SK-N-SH (cell line): ENCODE data around the gene TRIM5. TPM values are rescaled to one million over a fixed set of nuclear protein-coding genes. Genes with fewer than 3 reads are reported as not detected.

Source experiments
- CTCF ChIA-PET: fragments of 300-600, 350-600 bp; formaldehyde crosslinking; extraction: SDS; loops from one replicate; lab custom pipeline; 2021; lab: Yijun Ruan, JAX
- POLR2A ChIA-PET: fragments of 350-600 bp; sonication (Branson Sonifier 250); formaldehyde crosslinking; extraction: SDS; loops from one replicate; lab custom pipeline; 2020; ENCODE audit warnings: antibody characterized with exemption, inconsistent platforms; lab: Yijun Ruan, JAX
- DNase-seq: peaks from one replicate; pipeline ENCODE4 v3.0.0; 2012
- H2AFZ ChIP-seq: fragments of 200-600 bp; sonication (generic); 2 replicates; pipeline ENCODE4 v1.8.1; 2016; ENCODE audit warnings: antibody characterized with exemption, mild to moderate bottlenecking, low read depth
- H3F3A ChIP-seq: fragments of 200-600 bp; sonication (generic); replicated peaks from 2 replicates; pipeline ENCODE3; 2016; ENCODE audit warnings: antibody characterized with exemption, mild to moderate bottlenecking; ENCODE audit not compliant: insufficient read depth
- H3K27ac ChIP-seq, 2 experiments: fragments of 200-500 bp in 1 of 2; fragments of 200-600 bp in 1 of 2; sonication (Bioruptor generic) in 1 of 2; sonication (generic), shearing (Covaris generic) in 1 of 2; 2 replicates each; pipeline versions ENCODE4 v1.5.1 to v1.6.1; 2014 to 2016; ENCODE audit warnings: low read depth in 2 of 2, inconsistent platforms in 1 of 2, low read length in 1 of 2, mild to moderate bottlenecking in 1 of 2, mixed read lengths in 1 of 2
- H3K27me3 ChIP-seq: fragments of 200-600 bp; sonication (generic), shearing (Covaris generic); 2 replicates; pipeline ENCODE4 v1.6.1; 2016; ENCODE audit warnings: mixed run types; ENCODE audit not compliant: insufficient read depth
- H3K36me3 ChIP-seq, 2 experiments: fragments of 200-500 bp in 1 of 2; fragments of 200-600 bp in 1 of 2; sonication (Bioruptor generic) in 1 of 2; sonication (generic) in 1 of 2; replicated peaks in 1 of 2; 2 replicates each; pipeline versions ENCODE3 to v1.5.1; 2014 to 2016; ENCODE audit warnings: low read length in 1 of 2, mild to moderate bottlenecking in 1 of 2; ENCODE audit not compliant: insufficient read depth in 2 of 2, control insufficient read depth in 1 of 2
- H3K4me1 ChIP-seq, 2 experiments: fragments of 200-500 bp in 1 of 2; fragments of 200-600 bp in 1 of 2; sonication (Bioruptor generic) in 1 of 2; sonication (generic), shearing (Covaris generic) in 1 of 2; 2 replicates each; pipeline versions ENCODE4 v1.5.1 to v1.6.1; 2014 to 2016; ENCODE audit warnings: low read depth in 1 of 2, low read length in 1 of 2, mixed run types in 1 of 2; ENCODE audit not compliant: insufficient read depth in 2 of 2, control insufficient read depth in 1 of 2
- H3K4me2 ChIP-seq: fragments of 200-600 bp; sonication (generic), shearing (Covaris generic); 2 replicates; pipeline ENCODE4 v1.6.1; 2017; ENCODE audit warnings: mixed run types
- H3K4me3 ChIP-seq, 2 experiments: fragments of 200-500 bp in 1 of 2; fragments of 200-600 bp in 1 of 2; sonication (Bioruptor generic) in 1 of 2; sonication (generic), shearing (Covaris generic) in 1 of 2; 2 replicates each; pipeline versions ENCODE4 v1.5.1 to v1.8.1; 2014 to 2016; ENCODE audit warnings: low read depth in 2 of 2, inconsistent platforms in 1 of 2, low read length in 1 of 2, mild to moderate bottlenecking in 1 of 2, mixed read lengths in 1 of 2, moderate library complexity in 1 of 2
- H3K79me2 ChIP-seq: fragments of 200-600 bp; sonication (generic); 2 replicates; pipeline ENCODE4 v1.8.1; 2017; ENCODE audit warnings: mild to moderate bottlenecking; ENCODE audit not compliant: insufficient read depth
- H3K9ac ChIP-seq: fragments of 200-600 bp; sonication (generic); 2 replicates; pipeline ENCODE4 v1.6.1; 2017; ENCODE audit warnings: mixed run types
- H3K9me2 ChIP-seq: fragments of 200-600 bp; sonication (generic); 2 replicates; pipeline ENCODE4 v1.6.1; 2017; ENCODE audit warnings: mixed run types
- H3K9me3 ChIP-seq: fragments of 200-600 bp; sonication (generic); 2 replicates; pipeline ENCODE4 v1.6.1; 2017; ENCODE audit warnings: mixed run types, mild to moderate bottlenecking, moderate library complexity
- H4K20me1 ChIP-seq: fragments of 200-600 bp; sonication (generic); 2 replicates; pipeline ENCODE4 v1.6.1; 2017; ENCODE audit warnings: mild to moderate bottlenecking, mixed run types; ENCODE audit not compliant: insufficient read depth
- CHD2 ChIP-seq: fragments of 150-350 bp; IDR thresholded peaks from 2 replicates; pipeline ENCODE4 v1.6.1; 2018; ENCODE audit warnings: low read length; ENCODE audit not compliant: partially characterized antibody
- CTCF ChIP-seq: fragments of 200-600 bp; sonication (generic); IDR thresholded peaks from 2 replicates; pipeline ENCODE4 v1.6.1; 2017; ENCODE audit warnings: antibody characterized with exemption, mild to moderate bottlenecking, moderate library complexity
- ELF1 ChIP-seq: IDR thresholded peaks from 2 replicates; pipeline ENCODE4 v1.4.0; 2012
- FOSL2 ChIP-seq: IDR thresholded peaks from 2 replicates; pipeline ENCODE4 v1.4.0; 2012; ENCODE audit warnings: low read depth, mild to moderate bottlenecking, moderate library complexity, borderline replicate concordance
- GABPA ChIP-seq: IDR thresholded peaks from 2 replicates; pipeline ENCODE4 v1.4.0; 2012; ENCODE audit warnings: low read depth, mild to moderate bottlenecking
- GATA2 ChIP-seq: sonication (generic); formaldehyde crosslinking; IDR thresholded peaks from 2 replicates; pipeline ENCODE4 v1.5.0; 2020; ENCODE audit warnings: mild to moderate bottlenecking, missing genetic modification reagents
- MEF2A ChIP-seq: IDR thresholded peaks from 2 replicates; pipeline ENCODE4 v1.4.0; 2012; ENCODE audit warnings: low read depth, borderline replicate concordance
- MXI1 ChIP-seq: IDR thresholded peaks from 2 replicates; pipeline ENCODE4 v1.6.1; 2012; ENCODE audit warnings: mild to moderate bottlenecking, low read depth, low read length, improper control_type of control experiment
- NFIC ChIP-seq: IDR thresholded peaks from 2 replicates; pipeline ENCODE4 v1.4.0; 2012; ENCODE audit warnings: borderline replicate concordance
- POLR2AphosphoS5 ChIP-seq: IDR thresholded peaks from 2 replicates; pipeline ENCODE4 v1.6.1; 2012; ENCODE audit warnings: low read depth, low read length
- RCOR1 ChIP-seq: fragments of 150-350 bp; IDR thresholded peaks from 2 replicates; pipeline ENCODE4 v1.6.1; 2017; ENCODE audit warnings: antibody characterized with exemption, low read length
- TAF1 ChIP-seq: IDR thresholded peaks from 2 replicates; pipeline ENCODE4 v1.6.1; 2012; ENCODE audit warnings: low read depth, mild to moderate bottlenecking, low read length, moderate library complexity, borderline replicate concordance
- TCF12 ChIP-seq: IDR thresholded peaks from 2 replicates; pipeline ENCODE4 v1.4.0; 2012
- ZBTB33 ChIP-seq: IDR thresholded peaks from 2 replicates; pipeline ENCODE4 v1.4.0; 2012; ENCODE audit warnings: low read depth, borderline replicate concordance
- WGBS: methylation state at CpG from one replicate; pipeline ENCODE4 v1.1.6; 2017; ENCODE audit warnings: low lambda C conversion rate; 5-methylcytosine and 5-hydroxymethylcytosine counted together
- polyA plus RNA-seq, 3 experiments: library from polyadenylated mRNA; depleted of rRNA; stranded (reverse); fragments of >200 nt; gene quantifications; 2 replicates each; pipeline ENCODE4 v1.2.3, GENCODE V29; 2012

Gene TRIM5
- polyA plus RNA-seq, 1 of the 3 experiments (the other 2 are of a cell fraction): 22.9 TPM

GRCh38 chr11:5726351-5726750, 41.5 kb upstream of the TRIM5 start:
- DNase-seq: no peak
- no peaks in the 10 kb centered on the region for H3F3A ChIP-seq
- POLR2A ChIA-PET: no interaction called here
- no peaks in the 10 kb centered on the region for H3K9me2 ChIP-seq
- no peak overlapping the region for H3K27ac ChIP-seq
- no peak overlapping the region for H3K4me3 ChIP-seq
- no peaks in the 10 kb centered on the region for H3K4me1 ChIP-seq
- WGBS: 0% methylated on average over 1 of the region's 1 CpG
- H3K79me2 ChIP-seq: no peaks in the 10 kb centered on the region
- no peaks in the 10 kb centered on the region for H3K36me3 ChIP-seq
- no peaks in the 10 kb centered on the region for H3K9me3 ChIP-seq
- H2AFZ ChIP-seq: no peak overlapping the region
- H3K9ac ChIP-seq: no peak overlapping the region
- CTCF ChIA-PET: interaction anchor here (0.6 kb wide), 1 partner anchor 71 kb away, joined by 4 read pairs; no protein-coding TSS in a partner anchor
- no peak for TF ChIP-seq NFIC
- no peak for TF ChIP-seq CTCF
- no peak for TF ChIP-seq TAF1
- no peak for TF ChIP-seq CHD2
- TF ChIP-seq GATA2 (CRISPR knock-in tag): no peak
- TF ChIP-seq RCOR1: no peak
- TF ChIP-seq POLR2AphosphoS5: no peak
- TF ChIP-seq MXI1: no peak
- no peak for TF ChIP-seq GABPA
- no peak for TF ChIP-seq FOSL2
- H4K20me1 ChIP-seq: no peaks in the 10 kb centered on the region
- H3K4me2 ChIP-seq: no peak overlapping the region
- no peaks in the 10 kb centered on the region; the same call in 1 of the 2 replicates for H3K27me3 ChIP-seq

- POLR2A ChIA-PET: no interaction called here
- Histone ChIP-seq H3K27me3 (no peaks in the 10 kb centered on the region; the same call in 1 of the 2 replicates), H3K27ac (no peak overlapping the region), H3K9me3 (no peaks in the 10 kb centered on the region), H3K9me2 (no peaks in the 10 kb centered on the region), H3F3A (no peaks in the 10 kb centered on the region), H4K20me1 (no peaks in the 10 kb centered on the region), H2AFZ (no peak overlapping the region), H3K9ac (no peak overlapping the region), H3K4me1 (no peaks in the 10 kb centered on the region), H3K4me3 (no peak overlapping the region), H3K4me2 (no peak overlapping the region), H3K79me2 (no peaks in the 10 kb centered on the region), H3K36me3 (no peaks in the 10 kb centered on the region)
- 0% methylated on average over 2 of the region's 2 CpGs for WGBS
- TF ChIP-seq MEF2A: no peak
- no peak for TF ChIP-seq GABPA
- TF ChIP-seq ELF1: no peak
- TF ChIP-seq ZBTB33: no peak
- no peak for TF ChIP-seq TCF12
- CTCF ChIA-PET: no interaction called here
- DNase-seq: no peak
Measured at GRCh38 chr11:5722622-5723021, 37.7 kb upstream of the TRIM5 start.
